Breast epithelium (tissue), 3 donors: ENCODE data around the gene OAF.

Source experiments
- POLR2A ChIP-seq: fragments of 450-650 bp; IDR thresholded peaks from one replicate; pipeline ENCODE4 v1.6.1; 2016; ENCODE audit warnings: antibody characterized with exemption, mild to moderate bottlenecking, moderate library complexity
- POLR2AphosphoS5 ChIP-seq, 3 donors: sonication (generic); formaldehyde crosslinking; IDR thresholded peaks; one replicate each; pipeline ENCODE4 v1.6.1; 2017; ENCODE audit warnings: antibody characterized with exemption in 3 of 3
- TF ChIP-seq, protein P1 (sequence below), 3 donors: fragments of 450-650 bp; IDR thresholded peaks; one replicate each; pipeline ENCODE4 v1.5.1; 2016 to 2017; ENCODE audit warnings: antibody characterized with exemption in 3 of 3, mild to moderate bottlenecking in 3 of 3, moderate library complexity in 3 of 3

DNA sequence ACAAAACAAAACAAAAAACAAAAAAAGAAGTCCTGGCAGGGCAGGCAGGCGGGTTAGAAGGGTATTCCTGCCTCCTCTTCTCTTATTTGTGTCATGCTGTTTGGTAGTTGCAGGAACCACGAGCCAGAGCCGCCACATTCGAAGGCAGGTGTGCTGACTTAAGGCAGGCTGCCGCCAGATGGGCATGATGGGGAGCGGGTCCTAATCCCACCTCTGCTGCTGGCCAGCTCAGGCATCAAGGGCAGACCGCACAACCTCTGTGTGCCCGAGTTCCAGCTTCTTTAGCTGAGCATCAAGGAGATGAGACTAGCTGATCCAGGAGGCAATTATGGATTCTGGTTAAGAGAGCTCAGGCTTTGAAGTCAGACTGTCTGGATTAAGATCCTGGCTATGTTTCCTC is 12.1 kb downstream of the OAF start:
- no peak for TF ChIP-seq POLR2A
- TF ChIP-seq, protein P1, sequence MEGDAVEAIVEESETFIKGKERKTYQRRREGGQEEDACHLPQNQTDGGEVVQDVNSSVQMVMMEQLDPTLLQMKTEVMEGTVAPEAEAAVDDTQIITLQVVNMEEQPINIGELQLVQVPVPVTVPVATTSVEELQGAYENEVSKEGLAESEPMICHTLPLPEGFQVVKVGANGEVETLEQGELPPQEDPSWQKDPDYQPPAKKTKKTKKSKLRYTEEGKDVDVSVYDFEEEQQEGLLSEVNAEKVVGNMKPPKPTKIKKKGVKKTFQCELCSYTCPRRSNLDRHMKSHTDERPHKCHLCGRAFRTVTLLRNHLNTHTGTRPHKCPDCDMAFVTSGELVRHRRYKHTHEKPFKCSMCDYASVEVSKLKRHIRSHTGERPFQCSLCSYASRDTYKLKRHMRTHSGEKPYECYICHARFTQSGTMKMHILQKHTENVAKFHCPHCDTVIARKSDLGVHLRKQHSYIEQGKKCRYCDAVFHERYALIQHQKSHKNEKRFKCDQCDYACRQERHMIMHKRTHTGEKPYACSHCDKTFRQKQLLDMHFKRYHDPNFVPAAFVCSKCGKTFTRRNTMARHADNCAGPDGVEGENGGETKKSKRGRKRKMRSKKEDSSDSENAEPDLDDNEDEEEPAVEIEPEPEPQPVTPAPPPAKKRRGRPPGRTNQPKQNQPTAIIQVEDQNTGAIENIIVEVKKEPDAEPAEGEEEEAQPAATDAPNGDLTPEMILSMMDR (IDR thresholded peaks at IDR 0.05) = no peak
- no peak for TF ChIP-seq POLR2AphosphoS5 (IDR thresholded peaks at IDR 0.05)
